Tracheal epithelial cell (primary cell): ENCODE results near the gene TFB1M. TPM values are rescaled to one million over a fixed set of nuclear protein-coding genes. Genes with fewer than 3 reads are reported as not detected.

Source experiments
- total RNA-seq: library from RNA; depleted of rRNA; stranded (reverse); fragments of >200 nt; gene quantifications from 2 replicates; pipeline ENCODE4 v1.2.1, GENCODE V29; 2014

The TFB1M gene
- total RNA-seq, result 14.9 and 21.4 TPM in 2 replicates

DNA sequence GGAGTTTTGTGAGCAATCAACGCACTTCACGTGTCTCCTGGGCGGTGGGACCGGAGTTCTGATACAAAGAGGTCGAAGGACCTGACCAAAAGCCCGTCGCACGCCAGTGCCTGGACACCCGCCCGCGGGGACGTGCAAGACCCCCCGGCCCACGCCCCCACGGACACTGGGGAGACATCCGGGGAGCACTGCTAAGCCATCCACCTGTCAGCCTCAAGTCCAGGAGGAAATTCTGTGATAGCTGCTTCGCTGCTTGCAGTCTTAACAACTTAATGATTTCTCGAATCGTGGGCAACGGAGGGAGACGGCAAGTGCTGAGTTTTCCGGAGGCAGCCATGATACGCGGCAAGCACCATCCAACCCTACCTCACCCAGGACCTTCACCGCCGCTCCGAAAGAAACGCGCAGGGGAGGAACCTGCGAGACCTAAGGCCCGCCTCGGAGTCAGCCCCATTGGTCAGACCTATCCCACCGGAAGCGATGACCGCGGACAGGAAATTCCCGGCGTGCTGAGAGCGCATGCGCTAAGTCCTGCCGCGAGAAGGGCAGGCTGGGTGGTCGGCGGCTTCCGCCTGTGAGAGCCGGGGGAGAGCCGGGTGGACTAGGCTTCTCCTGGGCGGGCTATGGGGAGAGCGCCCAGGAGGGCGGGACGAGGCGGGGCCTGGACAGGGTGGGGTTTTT lies at the start of gene TFB1M:
TSS of gene TFB1M (minus strand) at position 393 of the 681 bp plus-strand sequence. CDS start at position 337, 56 bp downstream.

GRCh38 chr6:155263373-155264063 lies 50.8 kb downstream of the TFB1M start, which contains the start of gene CLDN20:
CLDN20 (plus strand) TSS chr6:155264013; CDS start chr6:155275720, 11,707 bp downstream.

Other genes starting within 250 kb of the TFB1M start
- not detected in 2 replicates for gene CLDN20, start 50.5 kb downstream of the TFB1M start, total RNA-seq
- not detected in 2 replicates for gene NOX3, start 141.4 kb upstream of the TFB1M start, total RNA-seq